ENCODE data around the gene GLIS2.
"Not testable (repeated sequence)": the region's sequence is repeated elsewhere in the genome, so short reads cannot be mapped to it uniquely, and the experiment has no call there.

Gene GLIS2

DNA sequence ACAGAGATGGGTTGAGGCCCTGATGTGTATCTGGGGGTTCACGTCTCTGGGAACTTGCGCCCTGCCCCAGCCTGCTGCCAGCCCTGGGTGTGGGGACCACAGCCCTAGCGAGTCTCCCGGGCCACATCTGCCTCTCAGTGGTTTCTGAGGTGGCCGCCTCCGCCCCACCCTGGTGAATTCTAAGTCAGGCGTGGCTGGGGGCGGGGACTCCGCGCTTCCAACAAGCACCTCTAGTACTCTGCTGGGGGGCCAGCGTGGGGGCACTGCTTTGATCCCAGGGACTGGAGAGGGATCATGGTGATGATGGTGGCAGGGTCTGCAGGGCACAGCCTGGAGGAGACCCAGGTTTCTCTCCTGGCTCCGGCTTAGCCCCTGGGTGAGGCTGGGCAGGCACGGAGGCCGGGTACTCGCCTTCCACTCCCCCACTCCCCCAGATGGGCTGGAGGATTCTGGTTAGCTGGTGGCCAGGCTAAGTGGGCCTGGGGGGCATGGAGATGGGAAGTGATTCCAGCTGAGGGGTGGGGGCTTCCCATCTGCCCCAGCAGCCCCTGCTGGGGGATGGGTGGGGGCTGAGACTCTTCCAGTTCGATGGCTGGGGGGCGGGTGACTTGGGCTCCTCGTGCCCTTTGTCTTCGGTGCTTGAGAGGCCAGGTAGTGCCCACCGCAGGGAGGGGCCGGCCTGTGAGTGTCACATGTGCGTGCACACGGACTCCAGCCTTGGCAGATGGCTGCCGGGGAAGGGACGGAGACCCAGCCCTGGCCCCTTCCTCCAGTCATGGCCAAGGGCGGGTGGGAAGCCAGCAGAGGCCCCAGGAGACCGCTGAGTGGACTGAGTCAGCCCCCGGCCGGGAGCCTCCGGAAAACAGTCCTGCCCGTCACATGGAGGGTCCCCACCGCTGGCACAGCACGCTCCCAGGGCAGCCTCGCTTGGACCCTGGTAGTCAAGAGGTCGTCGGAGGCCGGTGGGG is 3.9 kb downstream of the GLIS2 start:
- peak in 1 of 2 donors; percentile 36 for DNase-seq (ENCODE audit: low read depth in 2 of 2)

GRCh38 chr16:4320571-4321137 is 4.8 kb downstream of the GLIS2 start:
- no peak for DNase-seq (ENCODE audit: low read depth in 2 of 2)

DNA sequence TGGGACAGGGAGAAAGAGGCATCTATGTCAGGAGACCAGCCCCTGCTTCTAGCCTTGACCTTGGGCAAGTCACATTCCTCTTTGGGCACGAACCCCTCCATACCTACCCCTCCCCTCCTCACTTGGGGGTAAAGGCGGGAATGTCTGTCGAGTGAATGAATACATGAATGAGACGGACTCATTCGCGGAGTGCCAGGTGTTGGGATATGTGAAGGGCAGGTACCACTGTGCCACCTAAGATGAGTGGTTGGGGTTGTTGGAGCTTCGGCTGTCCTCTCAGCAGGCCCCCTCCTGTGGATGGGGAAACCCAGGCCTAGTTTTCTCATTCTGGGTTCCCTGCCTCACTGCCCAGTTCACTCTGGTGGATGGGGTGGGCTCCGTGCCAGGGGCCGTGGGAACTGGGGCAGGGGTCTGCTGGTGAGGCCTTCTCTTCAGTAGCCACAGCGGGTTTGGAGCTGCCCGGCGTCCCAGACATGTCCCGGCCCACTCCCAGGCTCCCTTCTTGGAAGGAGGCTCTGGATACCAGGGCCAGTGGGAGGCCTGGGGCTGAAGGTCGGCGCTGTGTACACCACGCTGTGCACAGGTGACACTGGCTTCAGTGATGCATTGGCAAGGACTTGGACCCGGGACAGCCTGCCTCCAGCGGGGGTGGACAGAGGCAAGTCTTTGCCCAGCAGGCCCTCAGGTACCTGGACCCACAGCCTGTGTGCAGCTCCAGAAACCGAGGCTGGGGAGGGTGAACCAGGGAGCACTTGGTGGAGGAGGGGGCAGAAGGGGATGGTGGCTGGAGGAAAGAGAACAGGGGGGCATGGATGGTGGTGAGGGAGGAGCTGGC is 5.6 kb downstream of the GLIS2 start:
- DNase-seq (ENCODE audit: low read depth in 2 of 2): no peak

DNA sequence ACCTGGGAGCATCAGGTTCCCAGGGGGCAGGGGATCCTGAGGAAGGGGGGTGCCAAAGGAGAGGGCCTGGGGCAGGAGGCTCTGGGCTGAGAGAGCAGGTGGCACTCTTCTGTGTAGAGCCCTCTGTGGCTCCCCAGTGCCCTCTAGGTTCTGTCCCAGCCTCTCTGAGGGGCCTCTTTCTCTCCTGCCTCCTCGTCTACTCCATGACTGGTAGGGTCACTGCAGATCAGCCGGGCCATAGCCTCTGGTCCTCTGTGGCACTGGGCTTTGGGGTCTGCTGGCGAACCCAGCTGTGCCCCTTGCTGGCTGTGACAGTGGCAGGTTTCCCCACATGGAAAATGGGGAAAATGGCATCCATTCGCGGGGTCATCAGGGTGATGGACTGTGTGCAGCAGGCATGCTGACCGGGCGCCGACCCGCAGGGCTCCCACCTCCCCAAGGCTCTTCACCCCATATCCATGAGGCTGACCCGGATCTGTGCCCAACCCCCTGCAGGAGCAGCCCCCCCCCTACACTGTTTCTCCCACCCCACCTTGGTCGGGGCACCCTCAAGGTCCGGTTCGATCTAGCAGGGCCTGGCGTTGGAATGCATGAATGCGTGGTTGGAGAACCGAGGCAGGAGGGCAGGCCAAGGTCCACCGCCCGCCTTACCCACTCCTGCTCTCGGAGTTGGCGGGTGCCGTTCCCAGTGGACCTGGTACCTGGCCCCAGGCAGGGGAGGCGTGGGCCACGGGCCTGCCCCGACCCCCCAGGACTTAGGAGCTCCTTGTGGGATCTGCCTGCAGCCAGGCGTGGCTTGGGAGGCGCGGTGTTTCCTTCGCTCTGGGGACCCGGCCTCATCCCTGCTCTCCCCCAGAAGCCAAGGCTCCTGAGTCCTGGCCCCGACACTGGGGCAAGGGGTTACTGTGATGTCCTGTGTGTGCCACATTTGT is 6.5 kb downstream of the GLIS2 start:
- DNase-seq (ENCODE audit: low read depth in 2 of 2): no peak

DNA sequence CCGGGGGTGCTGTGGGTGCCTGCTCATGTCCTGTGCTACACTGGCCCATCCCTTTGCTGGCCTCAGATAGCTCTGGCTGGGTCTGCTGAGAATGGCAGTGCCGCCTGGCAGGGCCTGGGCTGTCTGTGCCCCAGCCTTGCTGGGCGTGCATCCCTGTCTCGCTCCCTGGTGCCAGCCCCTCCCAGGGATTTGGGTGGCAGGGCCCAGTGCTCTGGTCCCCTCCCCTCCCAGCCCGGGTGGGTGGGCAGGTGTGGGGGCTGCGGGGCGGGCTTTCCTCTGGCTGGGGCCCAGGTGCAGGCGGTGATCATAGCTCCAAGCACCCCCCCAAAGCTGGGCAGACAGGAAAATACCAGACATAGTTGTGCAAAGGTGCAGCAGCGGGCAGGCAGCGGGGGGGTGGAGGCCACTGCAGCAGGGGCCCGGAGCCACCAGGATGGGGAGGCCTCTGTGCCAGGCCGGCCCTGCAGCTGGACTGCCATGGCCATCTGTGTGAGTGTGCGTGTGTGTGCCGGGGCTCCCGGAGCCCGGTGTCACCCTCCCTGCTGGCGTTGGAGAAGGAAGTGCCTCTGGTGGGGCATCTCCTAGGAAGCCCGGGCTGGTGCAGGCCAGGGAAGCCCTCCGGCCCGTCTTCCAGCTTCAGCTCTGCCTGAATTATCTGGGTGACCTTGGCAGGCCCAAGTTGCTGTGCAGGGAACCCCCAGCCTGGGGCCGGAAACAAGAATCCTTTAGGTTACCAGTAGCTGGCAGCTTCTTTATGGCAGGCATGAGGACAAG is 7.4 kb downstream of the GLIS2 start:
- no peak for DNase-seq (ENCODE audit: low read depth in 2 of 2)

- DNase-seq (ENCODE audit: low read depth in 2 of 2): no peak
Observed at GRCh38 chr16:4323845-4324488, 8.1 kb downstream of the GLIS2 start.

DNA sequence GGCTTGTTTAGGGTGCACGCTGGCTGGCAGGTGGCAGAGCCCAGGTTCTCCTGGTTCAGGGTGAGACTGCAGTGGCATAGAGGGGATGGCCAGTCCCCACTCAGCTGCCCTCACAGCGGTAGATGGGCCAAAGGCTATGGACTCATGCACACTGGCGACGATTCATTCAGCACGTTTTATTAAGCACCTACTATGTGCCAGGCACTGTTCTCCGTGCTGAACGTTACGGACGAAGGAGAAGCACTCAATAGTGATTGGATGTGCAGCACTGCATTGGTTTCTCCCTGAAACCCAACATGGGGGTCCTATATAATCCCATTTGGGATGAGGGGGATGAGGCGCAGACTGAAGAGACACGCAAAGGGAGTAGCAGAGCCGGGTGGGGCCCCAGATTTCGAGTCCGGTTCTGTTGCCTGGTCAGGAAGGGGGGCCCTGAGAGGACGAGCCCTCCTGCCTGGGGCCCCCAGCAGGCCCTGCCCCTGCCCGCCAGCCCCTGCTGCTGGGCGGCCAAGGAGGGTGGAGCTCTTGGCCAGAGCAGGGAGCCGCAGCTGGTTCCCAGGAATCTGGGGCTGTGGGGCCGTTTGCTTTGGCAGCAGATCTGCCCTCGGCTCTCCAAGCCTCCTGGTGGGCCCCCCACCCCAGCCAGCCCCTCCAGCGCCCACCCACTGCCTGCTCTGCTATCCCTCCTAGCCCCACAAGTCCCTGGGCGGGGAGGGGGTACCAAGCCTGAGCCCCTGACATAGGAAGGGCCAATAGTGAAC is 8.8 kb downstream of the GLIS2 start:
- no peak for DNase-seq (ENCODE audit: low read depth in 2 of 2)

GRCh38 chr16:4325253-4325758 is 9.4 kb downstream of the GLIS2 start:
- DNase-seq (ENCODE audit: low read depth in 2 of 2): no peak

- no peak for DNase-seq (ENCODE audit: low read depth in 2 of 2)
Observed at GRCh38 chr16:4327386-4328045, 11.6 kb downstream of the GLIS2 start.

DNA sequence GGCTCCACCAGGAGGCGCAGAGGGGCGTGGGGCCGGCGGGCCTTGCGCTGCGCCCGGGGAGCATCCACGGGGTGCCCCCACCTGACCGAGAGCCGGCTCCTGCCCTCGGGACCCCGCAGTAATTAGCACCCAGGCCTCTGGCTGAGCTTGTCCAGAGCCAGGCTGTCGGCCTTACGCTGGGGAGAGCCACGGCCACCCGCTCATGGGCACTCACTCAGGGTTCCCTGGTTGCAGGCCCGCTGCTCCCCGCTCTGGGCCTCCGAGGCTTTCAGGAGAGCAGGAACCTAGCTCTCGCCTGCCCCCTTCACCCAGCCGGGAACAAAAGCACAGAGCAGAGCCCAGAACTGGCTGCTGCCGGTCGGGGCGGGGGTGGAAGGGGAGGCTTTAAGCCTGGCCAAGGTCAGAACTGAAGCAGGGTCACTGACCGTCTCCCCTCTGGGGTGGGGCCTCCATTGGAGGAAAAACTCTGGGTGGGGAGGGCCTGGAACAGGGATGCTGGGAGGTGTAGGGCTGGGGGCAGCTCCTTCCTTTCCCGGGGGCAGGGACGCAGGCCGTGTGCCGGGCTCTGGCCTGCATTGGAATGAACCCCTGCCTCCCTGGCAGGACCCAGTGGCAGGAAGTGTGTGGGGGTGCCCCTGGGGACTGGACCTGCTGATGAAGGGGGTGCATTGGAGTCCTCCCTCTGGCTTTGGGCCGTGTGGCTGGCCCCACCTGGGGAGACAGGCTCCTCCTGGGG is 12.3 kb downstream of the GLIS2 start:
- peak in 1 of 2 donors; percentile 39 for DNase-seq (ENCODE audit: low read depth in 2 of 2)

- no peak for DNase-seq (ENCODE audit: low read depth in 2 of 2)
Observed at GRCh38 chr16:4328782-4329775, 13.2 kb downstream of the GLIS2 start.

DNA sequence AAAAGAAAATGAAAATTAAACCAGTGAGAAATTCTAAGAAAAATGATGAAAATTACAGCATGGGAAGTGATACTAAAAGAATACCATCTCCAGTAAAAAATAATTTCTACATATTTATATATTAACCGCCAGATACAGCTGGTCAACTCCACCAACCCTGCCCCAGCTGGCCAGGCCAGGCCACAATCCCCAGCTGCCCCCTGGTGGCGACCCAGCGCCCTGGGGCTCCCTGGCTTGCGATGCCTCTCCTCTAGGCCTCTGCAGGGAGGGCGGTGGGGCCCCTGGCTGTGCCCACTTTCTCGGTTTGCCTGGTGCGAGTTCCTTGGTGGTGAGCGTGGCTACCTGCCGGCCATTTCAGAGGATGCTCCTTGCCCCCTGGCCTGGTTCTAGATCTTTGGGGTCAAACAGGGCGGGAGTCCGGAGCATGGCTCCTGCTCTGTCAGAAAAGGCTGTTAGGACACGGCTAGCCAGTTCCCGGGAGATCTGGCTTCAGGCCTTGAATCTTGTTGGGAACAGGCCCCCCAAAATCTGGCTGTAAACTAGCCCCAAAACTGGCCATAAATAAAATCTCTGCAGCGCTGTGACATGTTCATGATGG is 14.5 kb downstream of the GLIS2 start:
- peak; percentile 52 to 57 for DNase-seq (ENCODE audit: low read depth in 2 of 2)

DNA sequence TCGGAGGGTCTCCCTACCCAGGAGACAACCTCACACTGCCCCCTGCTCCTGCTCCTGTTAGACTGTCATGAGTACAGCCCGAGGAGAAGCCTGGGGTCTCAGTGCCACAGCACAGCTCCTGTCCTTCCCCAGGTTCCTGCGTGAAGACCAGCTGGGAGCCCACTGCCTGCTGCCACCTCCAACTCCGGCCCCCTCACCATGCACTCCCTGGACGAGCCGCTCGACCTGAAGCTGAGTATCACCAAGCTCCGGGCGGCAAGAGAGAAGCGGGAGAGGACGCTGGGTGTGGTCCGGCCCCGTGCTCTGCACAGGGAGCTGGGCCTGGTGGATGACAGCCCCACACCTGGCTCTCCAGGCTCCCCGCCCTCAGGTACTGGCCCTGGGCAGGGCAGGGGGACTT is 16.2 kb downstream of the GLIS2 start:
- DNase-seq (ENCODE audit: low read depth in 2 of 2): no peak

DNA sequence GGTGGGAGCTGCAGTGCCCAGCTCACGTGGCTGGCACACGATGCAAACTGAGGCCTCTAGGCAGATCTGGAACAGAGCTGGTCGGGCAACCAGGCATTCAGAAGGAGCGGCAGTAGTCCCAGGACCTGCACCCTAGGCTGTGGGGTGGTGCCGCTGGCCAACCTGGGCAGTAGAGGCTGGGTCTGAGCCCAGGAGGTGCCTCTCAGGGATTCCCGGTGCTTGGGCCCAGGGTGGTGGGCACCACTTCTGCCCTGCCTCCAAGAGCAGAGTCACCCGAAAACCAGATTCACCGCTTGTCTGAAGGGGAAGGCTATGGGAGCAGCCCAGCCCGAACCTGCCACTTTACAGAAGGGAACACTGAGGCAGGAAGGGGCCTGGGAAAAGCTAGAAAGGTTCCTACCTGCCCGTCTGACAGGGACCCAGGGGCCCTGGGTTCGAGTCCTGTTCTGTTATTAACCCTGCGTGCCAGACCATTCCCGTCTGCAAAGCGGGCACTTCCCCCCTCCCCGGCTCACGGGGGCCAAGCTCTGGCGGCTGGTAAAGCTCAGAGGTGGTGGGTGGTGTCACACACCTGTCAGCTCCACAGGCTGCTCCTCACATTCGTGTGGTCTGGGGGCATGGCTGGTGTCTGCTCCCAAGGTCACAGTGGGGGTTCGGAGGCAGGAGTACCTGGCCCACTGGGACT is 16.9 kb downstream of the GLIS2 start:
- DNase-seq (ENCODE audit: low read depth in 2 of 2): no peak

GRCh38 chr16:4333308-4333638 is 17.4 kb downstream of the GLIS2 start:
- no peak for DNase-seq (ENCODE audit: low read depth in 2 of 2)

GRCh38 chr16:4333714-4334113 is 17.8 kb downstream of the GLIS2 start:
- not testable (repeated sequence) for DNase-seq (ENCODE audit: low read depth in 2 of 2)
